IPS-18a (cell line): Measurements from ENCODE around the gene ARMH1.
"Not testable (repeated sequence)": the region's sequence is repeated elsewhere in the genome, so short reads cannot be mapped to it uniquely, and the experiment has no call there.

Source experiments
- H3K27ac ChIP-seq: one replicate; pipeline ENCODE4 v1.5.1; 2013; ENCODE audit warnings: low read length
- H3K27me3 ChIP-seq: one replicate; pipeline ENCODE4 v1.6.1; 2013; ENCODE audit warnings: mild to moderate bottlenecking, low read length; ENCODE audit not compliant: control insufficient read depth, insufficient read depth
- H3K36me3 ChIP-seq: one replicate; pipeline ENCODE4 v1.6.1; 2013; ENCODE audit warnings: low read depth, low read length; ENCODE audit not compliant: control insufficient read depth
- H3K4me1 ChIP-seq: one replicate; pipeline ENCODE4 v1.6.1; 2013; ENCODE audit warnings: low read depth, low read length; ENCODE audit not compliant: control insufficient read depth
- H3K4me3 ChIP-seq: one replicate; pipeline ENCODE4 v1.5.1; 2013; ENCODE audit warnings: low read length
- H3K9ac ChIP-seq: one replicate; pipeline ENCODE4 v1.6.1; 2013; ENCODE audit warnings: mild to moderate bottlenecking, low read length, moderate library complexity
- H3K9me3 ChIP-seq: one replicate; pipeline ENCODE4 v1.6.1; 2013; ENCODE audit warnings: low read depth, low read length; ENCODE audit not compliant: control insufficient read depth

ARMH1 gene

DNA sequence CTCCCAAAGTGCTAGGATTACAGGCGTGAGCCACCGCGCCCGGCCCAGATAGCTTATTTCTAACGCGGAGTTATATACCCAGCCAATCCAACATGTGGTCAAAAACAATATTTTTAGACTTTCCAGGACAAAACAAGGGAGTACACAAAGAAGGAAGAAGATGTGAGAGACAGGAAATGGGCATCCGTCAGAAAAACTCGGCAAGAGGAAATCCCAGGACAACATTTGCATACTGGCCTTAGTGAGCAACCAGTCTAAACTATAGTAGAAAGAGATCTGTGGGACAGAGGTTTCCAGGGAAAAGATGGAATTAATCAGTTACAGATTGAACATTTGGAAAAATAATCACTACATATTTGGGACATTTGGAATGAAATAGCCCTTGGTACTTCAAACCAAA, 11.4 kb downstream of the ARMH1 start:
- Histone ChIP-seq H3K27me3 (no peaks in the 10 kb centered on the region), H3K9ac (no peak overlapping the region), H3K36me3 (no peaks in the 10 kb centered on the region), H3K4me3 (no peak overlapping the region), H3K9me3 (no peaks in the 10 kb centered on the region), H3K27ac (no peak overlapping the region), H3K4me1 (peaks cover 13% of the 10 kb centered on the region)

DNA sequence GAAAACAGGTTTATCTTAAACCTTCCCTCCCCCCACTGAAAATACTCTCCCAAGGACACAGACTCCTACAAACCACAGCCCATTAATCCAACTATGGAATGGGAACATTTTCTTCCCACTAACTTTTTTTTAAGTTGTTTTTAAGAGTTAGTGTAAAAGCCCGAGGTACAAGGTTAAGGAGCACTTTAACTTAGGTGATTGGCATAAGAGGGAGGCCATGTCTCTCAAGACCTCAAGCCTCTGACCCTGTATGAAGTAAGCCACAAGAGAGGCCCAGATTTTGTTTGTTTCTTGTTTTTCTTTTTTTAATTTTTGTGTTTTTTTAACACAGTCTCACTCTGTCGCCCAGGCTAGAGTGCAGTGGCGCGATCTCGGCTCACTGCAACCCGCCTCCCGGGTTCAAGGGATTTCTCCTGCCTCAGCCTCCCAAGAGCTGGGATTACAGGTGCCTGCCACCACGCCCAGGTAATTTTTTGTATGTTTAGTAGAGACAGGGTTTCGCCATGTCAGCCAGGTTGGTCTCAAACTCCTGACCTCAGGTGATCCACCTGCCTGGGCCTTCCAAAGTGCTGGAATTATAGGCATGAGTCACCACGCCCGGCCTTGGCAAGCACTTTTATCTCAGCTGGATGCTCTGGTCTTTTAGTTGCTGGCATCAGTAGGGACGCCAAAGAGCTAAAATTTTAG, 14.4 kb downstream of the ARMH1 start:
- Histone ChIP-seq H3K36me3 (no peaks in the 10 kb centered on the region), H3K9ac (no peak overlapping the region), H3K9me3 (no peaks in the 10 kb centered on the region), H3K27me3 (no peaks in the 10 kb centered on the region), H3K4me3 (no peak overlapping the region), H3K4me1 (peaks cover 6% of the 10 kb centered on the region), H3K27ac (no peak overlapping the region)

DNA sequence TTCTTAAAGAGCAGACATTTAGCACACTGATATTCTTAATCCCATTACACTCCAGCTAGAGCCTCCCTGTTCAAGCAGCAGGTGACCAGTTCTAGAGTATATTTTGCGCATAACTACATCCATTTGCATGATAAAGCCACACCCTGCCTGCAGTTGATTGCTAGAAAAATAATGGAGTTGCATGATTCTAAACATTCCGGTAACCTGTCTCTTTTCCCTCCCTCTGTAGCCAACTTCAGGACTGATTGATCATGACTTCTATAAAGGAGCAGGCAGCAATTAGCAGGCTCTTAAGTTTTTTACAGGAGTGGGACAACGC, 14.9 kb downstream of the ARMH1 start:
- H3K9me3 ChIP-seq: no peaks in the 10 kb centered on the region
- no peak overlapping the region for H3K4me3 ChIP-seq

DNA sequence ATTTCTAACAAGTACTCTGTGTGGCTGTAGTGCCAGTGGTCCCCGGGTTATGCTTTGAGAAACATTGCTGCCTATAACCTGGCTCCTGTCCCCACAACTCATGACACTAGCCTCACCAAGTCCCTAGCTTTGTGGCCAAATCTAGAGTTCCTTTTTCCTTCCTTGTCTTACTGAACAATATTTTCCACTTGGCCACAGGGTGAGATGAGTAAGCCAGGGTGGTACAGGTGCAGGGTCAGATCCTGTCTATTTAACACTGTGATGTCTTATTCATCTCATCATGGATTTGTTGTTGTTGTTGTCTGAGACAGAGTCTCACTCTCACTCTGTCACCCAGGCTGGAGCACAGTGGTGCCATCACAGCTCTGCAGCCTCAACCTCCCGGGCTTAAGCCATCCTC, 18.6 kb downstream of the ARMH1 start:
- Histone ChIP-seq H3K9me3 (no peaks in the 10 kb centered on the region), H3K4me3 (no peak overlapping the region), H3K27me3 (no peaks in the 10 kb centered on the region), H3K36me3 (no peaks in the 10 kb centered on the region), H3K9ac (no peak overlapping the region), H3K4me1 (peaks cover 6% of the 10 kb centered on the region), H3K27ac (no peak overlapping the region)

More for the DNA sequence above, 14.9 kb downstream of the ARMH1 start:
- Histone ChIP-seq H3K4me1 (peaks cover 6% of the 10 kb centered on the region), H3K36me3 (no peaks in the 10 kb centered on the region), H3K9ac (no peak overlapping the region), H3K27ac (no peak overlapping the region), H3K27me3 (no peaks in the 10 kb centered on the region)

DNA sequence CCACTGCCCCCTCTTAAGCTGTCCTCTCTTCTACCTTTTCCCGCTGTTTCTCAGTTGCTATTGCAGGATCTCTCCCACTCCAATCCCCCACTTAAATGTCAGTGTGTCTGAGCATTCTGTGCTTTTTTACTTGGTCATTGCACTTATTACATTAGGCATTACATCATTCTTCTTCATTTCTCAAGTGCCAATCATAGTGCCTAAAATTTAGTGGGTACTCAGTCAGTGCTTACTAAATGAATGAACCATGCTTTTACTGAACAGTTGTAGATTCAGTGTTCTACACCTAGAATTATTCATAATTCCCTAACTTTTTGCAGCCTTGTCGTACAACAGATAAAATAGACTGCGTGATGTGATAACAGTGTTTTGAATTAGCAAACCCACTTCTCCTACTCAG, 19.4 kb downstream of the ARMH1 start:
- Histone ChIP-seq H3K27ac (no peak overlapping the region), H3K36me3 (no peaks in the 10 kb centered on the region), H3K9ac (no peak overlapping the region), H3K4me3 (no peak overlapping the region), H3K4me1 (peaks cover 6% of the 10 kb centered on the region), H3K27me3 (no peaks in the 10 kb centered on the region), H3K9me3 (no peaks in the 10 kb centered on the region)

DNA sequence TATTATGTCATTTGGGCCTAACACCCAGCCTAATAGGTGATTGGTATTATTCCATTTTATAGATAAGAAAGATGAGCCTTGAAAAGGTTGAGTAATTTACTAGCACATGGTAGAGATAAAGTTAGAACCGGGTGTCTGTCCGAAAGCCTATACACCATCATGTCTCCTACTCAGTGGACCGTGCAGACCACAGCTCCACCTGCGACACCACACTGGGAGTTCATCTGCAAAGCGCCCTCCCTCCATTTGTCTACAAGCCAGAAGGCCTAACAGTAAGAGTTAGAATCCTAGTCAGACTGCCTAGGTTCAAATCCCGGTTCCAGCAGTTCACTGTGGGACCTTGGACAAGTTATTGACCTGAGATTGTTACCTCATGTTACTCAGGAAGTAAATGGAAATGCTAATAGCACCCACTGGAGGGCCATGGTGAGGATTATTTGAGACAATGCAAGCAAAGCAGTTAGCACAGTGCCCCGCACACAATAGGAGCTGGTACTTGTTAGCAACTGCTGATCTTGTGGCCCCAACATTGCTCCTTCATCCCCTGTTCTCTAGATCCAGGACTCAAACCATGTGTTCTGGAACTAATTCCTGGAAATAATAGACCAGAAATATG, 20.5 kb downstream of the ARMH1 start:
- Histone ChIP-seq H3K27ac (no peak overlapping the region), H3K4me3 (no peak overlapping the region), H3K4me1 (no peaks in the 10 kb centered on the region), H3K27me3 (no peaks in the 10 kb centered on the region), H3K36me3 (no peaks in the 10 kb centered on the region), H3K9me3 (no peaks in the 10 kb centered on the region), H3K9ac (no peak overlapping the region)

DNA sequence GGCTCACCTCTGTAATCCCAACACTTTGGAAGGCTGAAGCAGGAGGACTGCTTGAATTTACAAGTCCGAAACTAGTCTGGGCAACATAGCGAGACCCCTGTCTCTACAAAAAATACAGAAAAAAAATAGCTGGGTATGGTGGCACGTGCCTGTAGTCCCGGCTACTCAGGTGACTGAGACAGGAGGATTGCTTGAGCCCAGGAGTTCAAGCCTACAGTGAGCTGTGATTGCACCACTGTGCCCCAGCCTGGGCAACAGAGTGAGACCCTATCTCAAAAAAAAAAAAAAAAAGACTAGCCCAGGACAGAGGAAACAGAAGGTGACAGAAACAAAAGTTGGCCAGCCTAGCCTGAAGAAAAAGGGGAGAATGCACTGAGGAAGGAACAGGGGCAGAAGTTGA, 21.2 kb downstream of the ARMH1 start:
- no peak overlapping the region for H3K9ac ChIP-seq
- H3K27ac ChIP-seq: no peak overlapping the region
- H3K9me3 ChIP-seq: no peaks in the 10 kb centered on the region
- no peaks in the 10 kb centered on the region for H3K36me3 ChIP-seq
- H3K27me3 ChIP-seq: no peaks in the 10 kb centered on the region
- H3K4me1 ChIP-seq: no peaks in the 10 kb centered on the region
- no peak overlapping the region for H3K4me3 ChIP-seq

DNA sequence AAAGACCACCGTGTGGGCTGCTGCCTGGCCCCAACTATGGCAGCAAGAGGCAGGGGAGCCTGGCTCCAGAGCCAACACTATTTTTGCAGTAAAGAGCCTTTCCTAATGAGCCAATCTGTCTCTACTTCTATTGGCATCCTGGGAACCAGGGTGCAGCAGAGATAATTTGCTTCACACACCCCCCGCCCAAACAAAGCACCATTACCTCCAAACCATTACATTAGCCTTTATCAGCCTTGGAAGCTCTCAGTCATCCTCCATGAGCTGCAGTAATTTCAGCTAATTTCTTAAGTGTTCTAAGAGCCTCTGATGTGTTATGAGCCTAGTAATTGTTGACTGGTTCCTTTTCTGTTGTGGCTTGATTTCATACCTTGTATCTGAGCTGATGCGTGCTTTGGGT, 21.6 kb downstream of the ARMH1 start:
- no peak overlapping the region for H3K27ac ChIP-seq
- H3K4me3 ChIP-seq: no peak overlapping the region
- H3K9me3 ChIP-seq: no peaks in the 10 kb centered on the region
- no peaks in the 10 kb centered on the region for H3K36me3 ChIP-seq
- H3K9ac ChIP-seq: no peak overlapping the region
- no peaks in the 10 kb centered on the region for H3K4me1 ChIP-seq
- H3K27me3 ChIP-seq: no peaks in the 10 kb centered on the region

DNA sequence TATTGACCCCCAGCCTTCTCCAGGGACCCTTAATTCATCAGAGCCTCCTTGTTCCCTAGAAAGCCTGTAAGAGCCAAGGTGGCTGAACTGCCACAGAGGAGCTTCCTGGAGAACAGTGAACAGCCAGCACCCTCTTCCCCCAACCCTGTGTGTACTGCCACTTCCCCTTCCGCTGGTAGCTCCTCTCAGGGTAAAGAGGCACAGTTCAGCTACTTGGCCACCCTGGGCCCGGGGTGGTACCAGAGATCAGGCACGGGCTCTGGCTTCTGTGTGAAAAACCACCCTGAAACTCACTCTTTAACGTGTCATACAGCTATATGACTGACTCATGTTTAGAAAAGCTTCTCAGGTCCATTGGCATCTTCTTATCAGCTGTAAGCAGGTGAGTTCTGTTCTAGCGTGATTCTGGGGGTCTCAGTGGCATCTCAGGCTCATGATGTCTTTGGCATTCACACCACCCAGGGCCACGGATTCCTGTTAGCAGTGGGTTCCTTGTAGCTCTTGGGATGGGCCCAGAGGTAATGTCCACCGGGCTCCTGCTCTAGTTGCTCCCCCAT, 22.4 kb downstream of the ARMH1 start:
- H3K9me3 ChIP-seq: no peaks in the 10 kb centered on the region
- H3K27ac ChIP-seq: no peak overlapping the region
- H3K4me3 ChIP-seq: no peak overlapping the region
- no peak overlapping the region for H3K9ac ChIP-seq
- H3K4me1 ChIP-seq: no peaks in the 10 kb centered on the region
- no peaks in the 10 kb centered on the region for H3K27me3 ChIP-seq
- no peaks in the 10 kb centered on the region for H3K36me3 ChIP-seq

DNA sequence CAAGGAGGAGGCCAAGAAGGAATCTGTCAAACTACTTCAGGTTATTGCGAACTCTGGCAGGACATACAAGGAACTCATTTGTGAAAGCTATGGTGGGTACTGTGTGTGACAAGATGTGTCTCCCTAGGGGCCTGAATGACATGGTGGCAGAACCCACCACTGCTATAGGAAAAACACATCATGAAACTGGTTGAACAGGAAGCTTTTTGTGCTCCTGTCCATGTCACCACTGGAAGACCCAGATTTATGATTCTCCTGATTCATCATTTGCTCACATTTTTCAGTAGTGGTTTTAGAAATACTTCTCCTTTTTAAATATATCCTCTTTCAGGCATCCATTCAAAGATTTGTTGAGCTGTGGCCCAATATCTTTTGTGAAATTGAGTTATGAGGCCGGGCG, 23.6 kb downstream of the ARMH1 start:
- no peak overlapping the region for H3K9ac ChIP-seq
- H3K9me3 ChIP-seq: no peaks in the 10 kb centered on the region
- no peak overlapping the region for H3K4me3 ChIP-seq
- H3K36me3 ChIP-seq: no peaks in the 10 kb centered on the region
- no peaks in the 10 kb centered on the region for H3K4me1 ChIP-seq
- H3K27me3 ChIP-seq: no peaks in the 10 kb centered on the region
- no peak overlapping the region for H3K27ac ChIP-seq

DNA sequence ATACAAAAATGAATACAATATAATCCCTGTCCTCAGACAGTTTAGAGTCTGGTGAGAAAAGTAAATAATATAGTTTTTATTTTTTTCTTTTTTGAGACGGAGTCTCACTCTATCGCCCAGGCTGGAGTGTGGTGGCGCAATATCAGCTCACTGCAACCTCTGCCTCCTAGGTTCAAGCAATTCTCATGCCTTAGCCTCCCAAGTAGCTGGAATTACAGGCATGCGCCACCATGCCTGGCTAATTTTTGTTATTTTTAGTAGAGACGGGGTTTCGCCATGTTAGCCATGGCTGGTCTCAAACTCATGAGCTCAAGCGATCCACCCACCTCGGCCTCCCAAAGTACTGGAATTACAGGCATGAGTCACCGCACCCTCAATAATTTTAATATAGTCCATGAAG, 24.9 kb downstream of the ARMH1 start:
- not testable (repeated sequence) for H3K4me3 ChIP-seq, H3K27ac ChIP-seq, H3K36me3 ChIP-seq, H3K9me3 ChIP-seq, H3K27me3 ChIP-seq, H3K4me1 ChIP-seq, H3K9ac ChIP-seq

DNA sequence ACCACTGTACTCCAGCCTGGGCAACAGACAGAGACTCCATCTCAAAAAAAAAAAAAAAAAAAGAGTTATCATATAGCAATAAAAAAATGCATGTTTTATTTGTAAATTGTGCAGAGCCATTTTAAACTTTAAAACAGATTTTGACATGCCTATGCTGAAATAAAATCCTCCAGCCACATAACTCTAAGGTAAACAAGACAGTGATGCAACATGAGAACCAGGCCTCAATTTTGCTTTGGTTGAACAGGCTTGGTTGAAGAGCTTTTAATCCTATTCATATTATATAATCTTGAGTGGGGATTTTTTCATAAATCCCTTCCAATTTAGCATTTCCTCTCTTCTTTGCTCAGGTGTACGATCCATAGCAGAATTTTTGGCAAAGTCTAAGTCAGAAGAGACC, 26.1 kb downstream of the ARMH1 start:
- Histone ChIP-seq H3K4me3 (no peak overlapping the region), H3K9ac (no peak overlapping the region), H3K27me3 (no peaks in the 10 kb centered on the region), H3K9me3 (no peaks in the 10 kb centered on the region), H3K36me3 (no peaks in the 10 kb centered on the region), H3K4me1 (no peaks in the 10 kb centered on the region), H3K27ac (no peak overlapping the region)
